Peyer's patch (tissue), 4 donors: ENCODE results near the gene KCNAB1. TPM values are rescaled to one million over a fixed set of nuclear protein-coding genes. Genes with fewer than 3 reads are reported as not detected.
"Not testable (repeated sequence)": the region's sequence is repeated elsewhere in the genome, so short reads cannot be mapped to it uniquely, and the experiment has no call there.

Source experiments
- DNase-seq, 3 donors: peaks; one replicate each; pipeline ENCODE4 v3.0.0-alpha.2; 2017 to 2019
- H3K27ac ChIP-seq, 4 donors: fragments of 200-600 bp; sonication (generic); one replicate each; pipeline ENCODE4 v1.5.1; 2016 to 2019
- H3K27me3 ChIP-seq, 2 donors: fragments of 200-600 bp; sonication (generic); one replicate each; pipeline ENCODE4 v1.5.1; 2019
- H3K36me3 ChIP-seq, 3 donors: fragments of 200-600 bp; sonication (generic); one replicate each; pipeline ENCODE4 v1.5.1; 2016 to 2019
- H3K4me1 ChIP-seq, 4 donors: fragments of 200-600 bp; sonication (generic); one replicate each; pipeline ENCODE4 v1.5.1; 2016 to 2019
- H3K4me3 ChIP-seq, 4 donors: fragments of 200-600 bp; sonication (generic); 1 replicate in 3 of 4; 2 replicates in 1 of 4; pipeline ENCODE4 v1.5.1; 2016 to 2019; ENCODE audit warnings: mild to moderate bottlenecking in 1 of 4
- H3K9me3 ChIP-seq, 4 donors: fragments of 200-600 bp; sonication (generic); one replicate each; pipeline ENCODE4 v1.5.1; 2016 to 2019; ENCODE audit warnings: mild to moderate bottlenecking in 1 of 4
- POLR2A ChIP-seq, 2 donors: fragments of 450-650 bp; IDR thresholded peaks; one replicate each; pipeline ENCODE4 v1.5.1; 2017; ENCODE audit warnings: antibody characterized with exemption in 2 of 2, mild to moderate bottlenecking in 2 of 2, moderate library complexity in 2 of 2
- total RNA-seq, 4 donors: library from RNA; depleted of rRNA; stranded (reverse); fragments of >200 nt; gene quantifications; one replicate each; pipeline ENCODE4 v1.1.0, GENCODE V29; 2016
- TF ChIP-seq, protein P1 (sequence below), 6 experiments: fragments of 450-650 bp in 4 of 6; fragments of 200-600 bp in 2 of 6; sonication (generic) in 1 of 6; IDR thresholded peaks; one replicate each; pipeline ENCODE4 v1.5.1; 2017 to 2019; ENCODE audit warnings: antibody characterized with exemption in 6 of 6, mild to moderate bottlenecking in 3 of 6, moderate library complexity in 1 of 6

KCNAB1 gene
- total RNA-seq, 4 donors from 2014 or later = 1.1 to 1.7 (median 1.6) TPM; not detected in 1

DNA sequence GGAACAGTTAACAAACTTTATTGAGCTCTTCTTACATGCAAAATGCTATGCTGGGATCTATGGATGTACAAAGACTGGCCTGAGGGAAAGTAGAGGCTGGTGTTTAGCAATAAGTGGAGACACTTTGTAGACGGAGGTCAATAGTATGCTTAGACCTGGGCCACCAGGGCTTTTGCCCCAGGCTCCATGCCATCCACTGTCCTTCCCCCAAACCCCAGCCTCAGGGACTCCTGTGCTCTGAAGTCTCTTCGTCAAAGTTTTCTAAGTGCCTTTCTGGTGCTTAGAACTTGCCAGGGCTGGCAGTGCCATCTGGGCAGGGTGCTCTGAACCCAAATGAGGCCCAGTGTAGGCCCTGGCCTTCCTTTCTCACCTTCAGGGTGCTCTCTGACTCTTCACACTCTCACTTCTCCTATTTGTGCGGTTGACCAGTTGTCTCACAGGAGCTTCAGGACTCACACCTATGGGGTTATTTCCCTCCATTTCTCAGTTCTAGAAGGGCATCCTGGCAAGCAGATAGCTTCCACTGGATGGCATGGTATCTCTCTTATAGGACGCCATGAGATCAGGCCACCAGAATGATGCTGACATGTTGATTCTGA, 21.8 kb upstream of the KCNAB1 start:
- Histone ChIP-seq H3K4me3 (no peak overlapping the region), H3K4me1 (no peaks in the 10 kb centered on the region), H3K27ac (no peak overlapping the region), H3K9me3 (no peaks in the 10 kb centered on the region), H3K27me3 (no peaks in the 10 kb centered on the region), H3K36me3 (no peaks in the 10 kb centered on the region)
- TF ChIP-seq POLR2A (IDR thresholded peaks at IDR 0.05) = no peak
- DNase-seq = no peak

DNA sequence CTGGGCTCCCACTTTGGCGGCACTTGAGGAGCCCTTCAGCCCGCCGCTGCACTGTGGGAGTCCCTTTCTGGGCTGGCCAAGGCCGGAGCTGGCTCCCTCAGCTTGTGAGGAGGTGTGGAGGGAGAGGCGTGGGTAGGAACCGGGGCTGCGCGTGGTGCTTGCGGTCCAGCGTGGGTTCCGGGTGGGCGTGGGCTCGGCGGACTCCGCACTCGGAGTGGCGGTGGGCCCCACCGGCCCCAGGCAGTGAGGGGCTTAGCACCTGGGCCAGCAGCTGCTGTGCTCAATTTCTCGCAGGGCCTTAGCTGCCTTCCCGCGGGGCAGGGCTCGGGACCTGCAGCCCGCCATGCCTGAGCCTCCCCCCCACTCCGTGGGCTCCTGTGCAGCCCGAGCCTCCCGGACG, 21.0 kb upstream of the KCNAB1 start:
- H3K27ac ChIP-seq, H3K4me1 ChIP-seq, H3K36me3 ChIP-seq, H3K4me3 ChIP-seq, DNase-seq, H3K27me3 ChIP-seq, H3K9me3 ChIP-seq: not testable (repeated sequence)

DNA sequence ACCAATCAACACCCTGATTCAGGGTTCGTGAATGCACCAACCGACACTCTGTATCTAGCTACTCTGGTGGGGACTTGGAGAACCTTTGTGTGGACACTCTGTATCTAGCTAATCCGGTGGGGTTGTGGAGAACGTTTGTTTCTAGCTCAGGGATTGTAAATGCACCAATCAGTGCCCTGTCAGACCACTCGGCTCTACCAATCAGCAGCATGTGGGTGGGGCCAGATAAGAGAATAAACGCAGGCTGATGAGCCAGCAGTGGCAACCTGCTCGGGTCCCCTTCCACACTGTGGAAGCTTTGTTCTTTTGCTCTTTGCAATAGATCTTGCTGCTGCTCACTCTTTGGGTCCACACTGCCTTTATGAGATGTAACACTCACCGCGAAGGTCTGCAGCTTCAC, 20.4 kb upstream of the KCNAB1 start:
- not testable (repeated sequence) for H3K4me3 ChIP-seq, H3K27me3 ChIP-seq, H3K36me3 ChIP-seq, H3K27ac ChIP-seq, H3K9me3 ChIP-seq, H3K4me1 ChIP-seq, DNase-seq

DNA sequence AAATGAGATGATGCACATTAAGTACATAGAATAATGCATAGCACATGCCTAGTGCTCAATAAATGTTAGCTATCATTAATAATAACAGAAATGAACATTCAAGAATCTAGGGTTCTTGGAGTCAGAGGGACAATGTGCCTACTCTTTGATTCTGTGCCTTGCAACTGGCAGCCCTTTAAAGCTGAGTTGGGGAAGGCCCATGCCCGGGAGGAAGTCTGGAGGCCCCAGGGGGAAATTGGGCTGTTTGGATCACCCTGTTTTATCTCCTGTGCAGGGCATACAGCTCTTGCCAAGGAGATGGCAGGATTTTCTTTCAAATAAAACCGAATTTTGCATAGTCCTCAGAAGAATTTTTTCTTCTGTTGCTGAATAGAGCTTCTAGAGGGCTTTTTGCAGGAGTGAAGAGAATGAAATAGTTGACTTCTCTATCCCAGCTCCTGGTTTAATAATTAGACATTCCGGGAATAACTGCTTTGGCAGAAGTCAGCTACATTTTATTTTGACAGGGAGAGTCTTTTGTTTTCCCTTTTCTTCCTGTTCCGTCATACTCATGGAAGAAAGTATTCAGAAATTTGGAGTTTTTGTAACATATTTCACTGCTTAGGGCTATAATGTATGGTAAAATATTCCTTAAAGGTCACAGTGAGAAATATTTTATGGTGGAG, 18.0 kb upstream of the KCNAB1 start:
- H3K27ac ChIP-seq = no peak overlapping the region

DNA sequence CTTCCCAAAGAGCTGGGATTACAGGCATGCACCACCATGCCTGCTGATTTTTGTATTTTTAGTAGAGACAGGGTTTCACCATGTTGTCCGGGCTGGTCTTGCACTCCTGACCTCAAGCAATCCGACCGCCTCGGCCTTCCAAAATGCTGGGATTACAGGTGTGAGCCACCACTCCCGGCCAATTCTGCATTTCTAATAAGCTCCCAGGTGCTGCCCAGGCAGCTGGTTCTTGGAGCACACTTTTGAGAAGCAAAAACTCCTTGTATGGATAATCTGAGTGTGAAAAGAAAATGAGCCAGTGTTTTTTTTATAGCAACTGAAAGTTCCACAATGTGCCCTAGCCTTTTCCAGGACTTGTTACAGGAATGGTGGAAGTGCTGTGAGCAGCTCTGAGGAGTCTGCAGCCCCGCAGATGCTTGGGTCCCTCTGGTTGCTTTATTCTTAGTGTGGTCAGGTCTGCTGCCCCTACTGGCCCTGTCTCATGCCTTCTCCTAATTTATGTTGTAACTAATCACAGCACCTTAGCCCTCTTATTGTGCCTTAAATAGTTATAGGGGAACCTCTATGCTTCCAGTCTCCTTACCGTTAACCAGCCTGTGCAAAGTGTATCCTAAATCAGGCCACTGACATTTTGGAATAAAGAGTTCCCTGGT, 13.5 kb upstream of the KCNAB1 start:
- DNase-seq = no peak
- no peaks in the 10 kb centered on the region for H3K4me1 ChIP-seq
- no peaks in the 10 kb centered on the region for H3K9me3 ChIP-seq
- TF ChIP-seq POLR2A (IDR thresholded peaks at IDR 0.05) = no peak
- TF ChIP-seq, protein P1, sequence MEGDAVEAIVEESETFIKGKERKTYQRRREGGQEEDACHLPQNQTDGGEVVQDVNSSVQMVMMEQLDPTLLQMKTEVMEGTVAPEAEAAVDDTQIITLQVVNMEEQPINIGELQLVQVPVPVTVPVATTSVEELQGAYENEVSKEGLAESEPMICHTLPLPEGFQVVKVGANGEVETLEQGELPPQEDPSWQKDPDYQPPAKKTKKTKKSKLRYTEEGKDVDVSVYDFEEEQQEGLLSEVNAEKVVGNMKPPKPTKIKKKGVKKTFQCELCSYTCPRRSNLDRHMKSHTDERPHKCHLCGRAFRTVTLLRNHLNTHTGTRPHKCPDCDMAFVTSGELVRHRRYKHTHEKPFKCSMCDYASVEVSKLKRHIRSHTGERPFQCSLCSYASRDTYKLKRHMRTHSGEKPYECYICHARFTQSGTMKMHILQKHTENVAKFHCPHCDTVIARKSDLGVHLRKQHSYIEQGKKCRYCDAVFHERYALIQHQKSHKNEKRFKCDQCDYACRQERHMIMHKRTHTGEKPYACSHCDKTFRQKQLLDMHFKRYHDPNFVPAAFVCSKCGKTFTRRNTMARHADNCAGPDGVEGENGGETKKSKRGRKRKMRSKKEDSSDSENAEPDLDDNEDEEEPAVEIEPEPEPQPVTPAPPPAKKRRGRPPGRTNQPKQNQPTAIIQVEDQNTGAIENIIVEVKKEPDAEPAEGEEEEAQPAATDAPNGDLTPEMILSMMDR (IDR thresholded peaks at IDR 0.05) = no peak
- H3K27me3 ChIP-seq = no peaks in the 10 kb centered on the region
- no peak overlapping the region for H3K27ac ChIP-seq
- no peaks in the 10 kb centered on the region for H3K36me3 ChIP-seq
- H3K4me3 ChIP-seq = no peak overlapping the region

More for the DNA sequence above, 18.0 kb upstream of the KCNAB1 start:
- Histone ChIP-seq H3K27me3 (no peaks in the 10 kb centered on the region), H3K9me3 (no peaks in the 10 kb centered on the region), H3K4me1 (no peaks in the 10 kb centered on the region), H3K4me3 (no peak overlapping the region), H3K36me3 (no peaks in the 10 kb centered on the region)
- TF ChIP-seq POLR2A (IDR thresholded peaks at IDR 0.05) = no peak
- DNase-seq = no peak

DNA sequence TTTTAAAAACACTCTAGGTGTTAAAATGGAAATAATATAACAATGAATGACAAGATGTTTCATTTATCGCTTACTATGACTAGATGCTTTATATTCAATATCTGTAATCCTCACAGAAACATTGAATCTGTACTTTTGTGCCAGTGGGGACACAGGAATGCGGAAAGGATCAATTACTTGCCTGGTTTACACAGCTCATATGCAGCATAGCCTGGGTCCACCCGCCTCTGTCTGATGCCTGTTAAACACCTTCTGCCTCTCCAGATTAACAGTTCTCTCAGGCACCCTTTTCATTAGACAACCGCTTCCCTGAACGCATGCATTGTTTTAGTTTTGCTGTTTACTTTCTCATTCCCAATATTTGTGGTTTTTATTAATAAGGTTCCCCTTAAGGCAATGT, 12.9 kb upstream of the KCNAB1 start:
- no peak overlapping the region for H3K4me3 ChIP-seq
- DNase-seq = no peak
- no peaks in the 10 kb centered on the region for H3K27me3 ChIP-seq
- H3K9me3 ChIP-seq = no peaks in the 10 kb centered on the region
- no peaks in the 10 kb centered on the region for H3K4me1 ChIP-seq
- no peak overlapping the region for H3K27ac ChIP-seq
- no peak for TF ChIP-seq POLR2A (IDR thresholded peaks at IDR 0.05)
- TF ChIP-seq, protein P1 (IDR thresholded peaks at IDR 0.05) = no peak
- no peaks in the 10 kb centered on the region for H3K36me3 ChIP-seq

DNA sequence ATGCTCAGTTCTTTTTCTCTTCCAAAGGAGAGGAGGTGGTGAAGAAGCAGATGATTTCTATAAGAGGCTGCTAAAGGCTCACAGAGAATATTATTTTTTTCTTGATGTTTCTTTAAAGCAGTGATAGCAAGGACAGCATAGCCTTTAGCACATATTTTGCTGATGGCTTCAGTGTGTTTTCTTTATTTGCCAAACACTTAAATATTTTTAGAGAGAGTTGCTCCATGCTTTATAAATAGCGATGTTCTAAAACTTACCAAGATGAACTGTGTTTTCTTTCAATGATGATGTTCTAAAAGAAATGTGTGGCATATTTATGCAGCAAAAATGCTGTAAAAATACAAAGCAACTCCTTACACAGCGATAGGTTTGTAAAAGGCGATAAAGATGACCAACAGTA, 11.8 kb upstream of the KCNAB1 start:
- TF ChIP-seq, protein P1 (IDR thresholded peaks at IDR 0.05) = no peak
- TF ChIP-seq POLR2A (IDR thresholded peaks at IDR 0.05) = no peak
- Histone ChIP-seq H3K9me3 (no peaks in the 10 kb centered on the region), H3K4me1 (no peaks in the 10 kb centered on the region), H3K4me3 (no peak overlapping the region), H3K27ac (no peak overlapping the region), H3K36me3 (no peaks in the 10 kb centered on the region), H3K27me3 (no peaks in the 10 kb centered on the region)
- no peak for DNase-seq
